ENCODE measurements around the gene VPS36. TPM values are rescaled to one million over a fixed set of nuclear protein-coding genes. Genes with fewer than 3 reads are reported as not detected.
"Not testable (repeated sequence)": the region's sequence is repeated elsewhere in the genome, so short reads cannot be mapped to it uniquely, and the experiment has no call there.

The VPS36 gene
- total RNA-seq, 1 donor from 2014 or later = 31.5 TPM

GRCh38 chr13:52414051-52414450, 36.4 kb downstream of the VPS36 start:
- DNase-seq (ENCODE audit: low read depth) = no peak
- peaks cover 1% of the 10 kb centered on the region for H3K36me3 ChIP-seq (ENCODE audit: control insufficient read depth, insufficient read depth, low read length)
- no peak for TF ChIP-seq CTCF (IDR thresholded peaks at IDR 0.05; ENCODE audit: insufficient read depth, low read length, poor library complexity, severe bottlenecking)

DNA sequence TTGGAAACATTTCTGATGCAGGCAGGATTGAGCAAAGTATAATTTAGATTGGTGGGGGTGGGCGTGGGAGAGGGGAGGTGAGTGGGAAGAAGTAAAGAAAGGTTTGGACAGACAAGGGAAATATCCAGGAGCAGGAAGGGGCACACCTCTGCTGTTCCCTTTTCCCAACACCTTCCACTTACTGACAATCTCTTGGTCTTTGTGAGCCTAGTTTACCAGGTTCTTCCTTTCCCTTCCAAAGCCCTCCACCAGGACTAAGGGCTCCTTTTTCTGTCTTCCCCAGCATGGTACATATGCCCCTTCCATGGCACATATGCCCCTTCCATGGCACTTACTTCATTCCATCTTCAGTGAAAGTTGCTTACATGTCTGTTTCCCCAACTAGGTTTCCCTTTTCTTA, 38.3 kb downstream of the VPS36 start:
- DNase-seq (ENCODE audit: low read depth) = no peak
- TF ChIP-seq CTCF (IDR thresholded peaks at IDR 0.05; ENCODE audit: insufficient read depth, low read length, poor library complexity, severe bottlenecking) = no peak
- Histone ChIP-seq H3K4me3 (ENCODE audit: low read depth, low read length) (no peak overlapping the region), H3K27me3 (ENCODE audit: control insufficient read depth, insufficient read depth, low read length) (no peaks in the 10 kb centered on the region), H3K36me3 (ENCODE audit: control insufficient read depth, insufficient read depth, low read length) (peaks cover 1% of the 10 kb centered on the region)

More at GRCh38 chr13:52414051-52414450, 36.4 kb downstream of the VPS36 start:
- Histone ChIP-seq H3K27me3 (ENCODE audit: control insufficient read depth, insufficient read depth, low read length) (no peaks in the 10 kb centered on the region), H3K4me3 (ENCODE audit: low read depth, low read length) (no peak overlapping the region)

GRCh38 chr13:52411629-52412028, 38.8 kb downstream of the VPS36 start:
- TF ChIP-seq CTCF (IDR thresholded peaks at IDR 0.05; ENCODE audit: insufficient read depth, low read length, poor library complexity, severe bottlenecking) = no peak
- peak; percentile 78 for DNase-seq (ENCODE audit: low read depth)
- Histone ChIP-seq H3K27me3 (ENCODE audit: control insufficient read depth, insufficient read depth, low read length) (no peaks in the 10 kb centered on the region), H3K4me3 (ENCODE audit: low read depth, low read length) (no peak overlapping the region), H3K36me3 (ENCODE audit: control insufficient read depth, insufficient read depth, low read length) (peaks cover 1% of the 10 kb centered on the region)

- not testable (repeated sequence) for H3K27me3 ChIP-seq (ENCODE audit: control insufficient read depth, insufficient read depth, low read length); H3K36me3 ChIP-seq (ENCODE audit: control insufficient read depth, insufficient read depth, low read length); DNase-seq (ENCODE audit: low read depth); H3K4me3 ChIP-seq (ENCODE audit: low read depth, low read length)
These were observed 42.3 kb downstream of the VPS36 start for GRCh38 chr13:52408071-52408658.

- H3K27me3 ChIP-seq (ENCODE audit: control insufficient read depth, insufficient read depth, low read length); H3K4me3 ChIP-seq (ENCODE audit: low read depth, low read length); H3K36me3 ChIP-seq (ENCODE audit: control insufficient read depth, insufficient read depth, low read length); DNase-seq (ENCODE audit: low read depth): not testable (repeated sequence)
These were observed 43.0 kb downstream of the VPS36 start for GRCh38 chr13:52407436-52407835.

DNA sequence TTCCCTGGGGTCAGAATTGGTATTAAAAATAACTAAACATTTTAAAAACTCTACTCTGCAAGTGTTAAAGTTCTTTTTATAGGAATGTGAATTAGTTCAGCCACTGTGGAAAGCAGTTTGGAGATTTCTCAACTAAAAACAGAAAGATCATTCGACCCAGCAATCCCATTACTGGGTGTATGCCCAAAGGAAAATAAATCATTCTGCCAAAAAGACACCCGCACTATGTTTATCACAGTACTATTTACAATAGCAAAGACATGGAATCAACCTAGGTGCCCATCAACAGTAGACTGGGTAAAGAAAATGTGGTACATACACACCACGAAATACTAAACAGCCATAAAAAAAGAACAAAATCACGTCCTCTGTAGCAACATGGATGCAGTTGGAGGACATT, 43.8 kb downstream of the VPS36 start:
- no peaks in the 10 kb centered on the region for H3K27me3 ChIP-seq (ENCODE audit: control insufficient read depth, insufficient read depth, low read length)
- DNase-seq (ENCODE audit: low read depth) = no peak
- no peak overlapping the region for H3K4me3 ChIP-seq (ENCODE audit: low read depth, low read length)
- no peaks in the 10 kb centered on the region for H3K36me3 ChIP-seq (ENCODE audit: control insufficient read depth, insufficient read depth, low read length)
- TF ChIP-seq CTCF (IDR thresholded peaks at IDR 0.05; ENCODE audit: insufficient read depth, low read length, poor library complexity, severe bottlenecking) = no peak

DNA sequence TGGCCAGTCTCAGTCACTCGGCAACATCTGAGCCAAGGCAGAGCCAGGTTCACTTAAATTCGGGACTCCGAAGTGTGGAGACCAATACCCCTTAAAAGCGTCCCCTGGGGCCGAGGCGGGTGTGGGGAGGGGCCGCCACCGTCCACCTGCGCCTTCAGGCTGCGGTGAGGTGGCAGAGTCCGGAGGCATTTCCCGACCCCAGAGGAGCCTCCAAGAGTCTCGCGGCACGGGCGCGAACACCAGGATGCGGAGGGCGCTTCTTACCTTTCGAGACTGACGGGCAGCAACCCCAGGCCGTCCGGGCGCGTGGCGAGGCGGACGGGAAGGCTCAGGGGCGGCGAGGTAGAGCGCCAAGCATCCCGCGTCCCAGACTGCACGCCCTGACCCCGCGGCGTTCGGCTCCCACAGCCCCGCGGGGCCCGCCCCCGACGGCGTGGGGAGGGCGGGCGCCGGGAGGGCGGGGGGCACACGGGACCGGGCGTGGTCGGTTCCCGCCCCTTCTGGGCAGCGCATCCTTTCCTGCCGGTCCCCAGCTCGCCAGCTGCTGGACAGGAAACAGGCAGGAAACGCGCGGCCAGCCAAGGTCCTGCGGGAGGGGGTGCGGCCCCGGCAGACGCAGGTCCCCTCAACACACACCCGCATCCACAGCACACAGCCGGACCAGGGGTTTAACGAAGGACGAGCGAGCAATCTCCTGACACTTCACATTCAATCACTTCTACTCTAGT, 44.5 kb downstream of the VPS36 start, which contains the start of gene THSD1:
TSS of gene THSD1 (minus strand) at position 406 of the 728 bp plus-strand sequence. CDS start 3,572 bp downstream, outside the sequence.
- no peaks in the 10 kb centered on the region for H3K27me3 ChIP-seq (ENCODE audit: control insufficient read depth, insufficient read depth, low read length)
- H3K4me3 ChIP-seq (ENCODE audit: low read depth, low read length) = peak within 1 kb of the TSS; percentile 73
- TF ChIP-seq CTCF (IDR thresholded peaks at IDR 0.05; ENCODE audit: insufficient read depth, low read length, poor library complexity, severe bottlenecking) = no peak
- no peak for DNase-seq (ENCODE audit: low read depth)
- no peaks in the 10 kb centered on the region for H3K36me3 ChIP-seq (ENCODE audit: control insufficient read depth, insufficient read depth, low read length)
